22Rv1 (cell line): ENCODE results near the gene IPPK.

Experiments
- H3K27ac ChIP-seq: fragments of 450-650 bp; 2 replicates; pipeline ENCODE4 v1.5.1; 2017
- ZFX ChIP-seq: fragments of 450-650 bp; IDR thresholded peaks from 2 replicates; pipeline ENCODE4 v1.6.1; 2017; ENCODE audit warnings: antibody characterized with exemption, borderline replicate concordance
- TF ChIP-seq, protein P1 (sequence below): fragments of 450-650 bp; IDR thresholded peaks from 2 replicates; pipeline ENCODE4 v1.5.1; 2017; ENCODE audit warnings: mild to moderate bottlenecking

Gene IPPK

DNA sequence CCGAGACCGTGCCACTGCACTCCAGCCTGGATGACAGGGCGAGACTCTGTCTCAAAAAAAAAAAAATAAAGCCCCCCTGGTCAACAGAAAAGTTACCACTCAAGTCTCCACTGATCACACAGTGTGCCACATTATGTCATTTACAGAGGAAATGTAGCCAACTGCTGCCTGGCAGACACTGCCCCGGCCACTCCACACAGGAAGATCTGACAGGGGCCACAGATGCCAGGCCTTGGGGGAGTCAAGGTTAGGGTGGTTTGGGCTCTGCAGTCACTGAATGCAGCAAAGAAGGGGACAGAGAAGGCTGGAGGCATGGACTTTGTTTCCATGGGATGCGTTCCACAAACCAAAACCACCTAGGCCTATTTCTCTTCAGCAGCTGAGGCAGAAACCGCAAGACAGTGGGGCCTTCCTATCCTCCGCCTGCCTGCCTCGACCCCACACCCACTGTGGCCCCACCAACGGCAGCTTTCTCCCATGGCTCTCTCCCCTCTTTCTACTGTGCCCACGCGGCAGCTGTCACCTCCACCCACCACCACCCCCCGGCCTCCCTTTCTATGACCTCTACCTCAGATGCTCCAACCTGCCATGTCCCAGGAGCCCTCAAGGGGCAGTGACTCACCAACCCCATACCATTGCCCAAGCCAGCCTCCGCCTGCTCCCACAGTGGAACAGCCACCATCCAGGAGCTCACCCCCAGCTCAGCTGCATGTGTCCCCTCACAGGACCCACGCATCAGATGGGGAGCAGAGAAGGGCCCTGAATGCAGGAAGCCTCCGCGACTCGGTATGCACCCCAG is 12.4 kb downstream of the IPPK start:
- no peak overlapping the region for H3K27ac ChIP-seq

DNA sequence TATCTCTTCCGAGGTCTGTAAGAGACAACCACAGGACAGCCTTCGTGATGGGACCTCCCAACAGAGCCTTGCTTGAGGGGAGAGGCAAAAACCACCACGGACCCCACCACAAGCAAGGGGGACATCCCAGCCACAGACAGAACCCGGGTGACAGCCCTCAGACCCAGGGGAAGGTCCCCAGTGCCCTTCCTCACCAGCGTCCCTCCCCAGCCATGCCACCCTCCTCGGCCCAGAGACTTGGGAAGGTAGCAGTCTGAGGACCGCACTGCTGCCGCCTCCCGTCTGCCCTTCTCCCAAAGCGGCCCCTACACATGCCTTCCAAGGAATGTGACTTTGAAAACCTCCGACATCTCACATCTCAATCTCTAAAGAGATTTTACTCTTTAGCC is 13.4 kb downstream of the IPPK start:
- H3K27ac ChIP-seq, result no peak overlapping the region
- TF ChIP-seq, protein P1, sequence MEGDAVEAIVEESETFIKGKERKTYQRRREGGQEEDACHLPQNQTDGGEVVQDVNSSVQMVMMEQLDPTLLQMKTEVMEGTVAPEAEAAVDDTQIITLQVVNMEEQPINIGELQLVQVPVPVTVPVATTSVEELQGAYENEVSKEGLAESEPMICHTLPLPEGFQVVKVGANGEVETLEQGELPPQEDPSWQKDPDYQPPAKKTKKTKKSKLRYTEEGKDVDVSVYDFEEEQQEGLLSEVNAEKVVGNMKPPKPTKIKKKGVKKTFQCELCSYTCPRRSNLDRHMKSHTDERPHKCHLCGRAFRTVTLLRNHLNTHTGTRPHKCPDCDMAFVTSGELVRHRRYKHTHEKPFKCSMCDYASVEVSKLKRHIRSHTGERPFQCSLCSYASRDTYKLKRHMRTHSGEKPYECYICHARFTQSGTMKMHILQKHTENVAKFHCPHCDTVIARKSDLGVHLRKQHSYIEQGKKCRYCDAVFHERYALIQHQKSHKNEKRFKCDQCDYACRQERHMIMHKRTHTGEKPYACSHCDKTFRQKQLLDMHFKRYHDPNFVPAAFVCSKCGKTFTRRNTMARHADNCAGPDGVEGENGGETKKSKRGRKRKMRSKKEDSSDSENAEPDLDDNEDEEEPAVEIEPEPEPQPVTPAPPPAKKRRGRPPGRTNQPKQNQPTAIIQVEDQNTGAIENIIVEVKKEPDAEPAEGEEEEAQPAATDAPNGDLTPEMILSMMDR, result no peak
- TF ChIP-seq ZFX, result no peak

More for the DNA sequence above, 12.4 kb downstream of the IPPK start:
- TF ChIP-seq ZFX, result no peak
- TF ChIP-seq, protein P1, result no peak

- no peak for TF ChIP-seq ZFX
- TF ChIP-seq, protein P1, result no peak
- H3K27ac ChIP-seq, result no peak overlapping the region
These were observed 13.9 kb downstream of the IPPK start for GRCh38 chr9:92655896-92656536.

DNA sequence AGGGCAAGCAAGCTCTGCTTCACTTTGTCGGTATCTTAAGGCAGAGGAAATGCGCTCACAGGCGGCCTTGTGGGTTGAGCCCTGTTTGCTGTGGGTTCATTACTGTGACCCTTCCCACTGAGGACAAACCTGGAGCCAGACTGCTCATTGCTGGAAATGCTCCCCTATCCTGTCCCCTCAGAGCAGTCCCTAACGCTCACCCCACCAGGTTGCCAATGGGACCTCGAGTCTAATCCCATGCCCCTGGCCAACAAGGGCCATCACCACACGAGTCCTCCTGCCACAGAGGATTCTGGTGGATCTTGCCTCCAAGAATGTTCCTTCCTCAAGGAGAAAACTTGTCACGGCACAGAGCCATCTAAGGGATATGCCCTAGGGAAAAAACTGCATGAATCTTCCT is 14.6 kb downstream of the IPPK start:
- no peak overlapping the region for H3K27ac ChIP-seq
- no peak for TF ChIP-seq ZFX
- TF ChIP-seq, protein P1, result no peak

- no peak overlapping the region for H3K27ac ChIP-seq
- TF ChIP-seq, protein P1, result no peak
- no peak for TF ChIP-seq ZFX
These were observed 15.2 kb downstream of the IPPK start for GRCh38 chr9:92654481-92655301.

DNA sequence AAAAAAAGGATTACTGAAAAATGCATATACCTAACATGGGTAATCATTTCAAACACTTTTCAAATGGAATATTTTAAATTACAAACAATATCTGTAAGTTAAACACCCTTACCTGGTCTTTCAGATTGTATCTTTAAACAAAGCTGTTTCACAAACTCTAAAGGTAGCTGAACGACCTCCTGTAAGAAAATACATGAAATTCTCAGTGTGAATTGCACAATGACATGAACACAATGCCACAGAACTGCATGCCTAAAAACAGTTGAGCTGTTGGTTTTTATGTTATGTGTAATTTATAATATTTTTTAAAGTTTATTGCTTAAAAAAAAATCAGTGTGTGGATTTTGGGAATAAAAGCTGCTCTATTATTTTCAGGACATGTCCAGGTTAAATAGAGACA is 17.5 kb downstream of the IPPK start:
- TF ChIP-seq, protein P1, result no peak
- TF ChIP-seq ZFX, result no peak
- H3K27ac ChIP-seq, result no peak overlapping the region
